Urinary bladder (tissue), 4 donors: Measurements from ENCODE around the gene NPDC1. TPM values are rescaled to one million over a fixed set of nuclear protein-coding genes. Genes with fewer than 3 reads are reported as not detected.

Experiments
- DNase-seq: peaks from one replicate; pipeline ENCODE4 v3.0.0-alpha.2; 2015; ENCODE audit errors: extremely low spot score
- H3K27ac ChIP-seq: one replicate; pipeline ENCODE4 v1.5.1; 2013; ENCODE audit warnings: low read depth, mild to moderate bottlenecking, moderate library complexity
- H3K36me3 ChIP-seq: one replicate; pipeline ENCODE4 v1.6.1; 2013; ENCODE audit warnings: mild to moderate bottlenecking, moderate library complexity; ENCODE audit not compliant: insufficient read depth
- H3K4me1 ChIP-seq: one replicate; pipeline ENCODE4 v1.6.1; 2013; ENCODE audit warnings: mild to moderate bottlenecking, moderate library complexity; ENCODE audit not compliant: insufficient read depth
- H3K4me3 ChIP-seq: one replicate; pipeline ENCODE4 v1.5.1; 2013; ENCODE audit warnings: low read depth, low read length
- WGBS: extraction: QIAGEN DNeasy Blood & Tissue Kit; methylation state at CpG from one replicate; pipeline ENCODE4 v1.1.7; 2013; 5-methylcytosine and 5-hydroxymethylcytosine counted together
- polyA plus RNA-seq: library from polyadenylated mRNA; stranded (reverse); fragments of 200-250 nt; gene quantifications from one replicate; pipeline ENCODE4 v1.2.3, GENCODE V29; 2013
- total RNA-seq: library from RNA; depleted of rRNA; stranded (reverse); fragments of >200 nt; gene quantifications from one replicate; pipeline ENCODE4 v1.2.3, GENCODE V29; 2014
- donor health status: healthy with polysubstance abuse.
- donor health status: healthy.

The NPDC1 gene
- total and polyA plus RNA-seq, 2 donors = 17.9 to 120 TPM

DNA sequence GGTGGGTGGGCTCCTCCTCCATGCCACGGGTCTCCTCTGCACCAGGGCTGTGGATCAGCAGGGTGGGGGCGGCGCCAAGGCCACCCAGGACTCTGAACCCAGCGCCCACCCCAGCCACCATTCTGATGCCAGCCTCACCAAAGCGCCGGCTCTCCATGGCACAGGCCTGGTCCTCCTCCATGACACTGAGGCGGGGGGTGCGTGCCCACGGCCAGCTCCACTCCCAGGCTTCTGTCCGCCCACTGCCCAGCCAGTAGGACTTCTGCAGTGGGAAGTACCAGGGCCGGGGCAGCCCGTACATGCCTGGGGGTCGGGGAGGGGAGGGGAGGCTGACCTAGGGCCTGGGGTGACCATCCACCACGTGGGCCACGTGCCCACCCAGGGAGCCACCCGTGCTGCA lies 29.5 kb downstream of the NPDC1 start:
- no peak for DNase-seq
- WGBS = 96% methylated on average over 16 of the region's 16 CpGs
- Histone ChIP-seq H3K4me1 (no peaks in the 10 kb centered on the region), H3K27ac (no peak overlapping the region), H3K4me3 (no peak overlapping the region), H3K36me3 (peaks cover 2% of the 10 kb centered on the region)

GRCh38 chr9:137015976-137016375 lies 30.0 kb downstream of the NPDC1 start:
- Histone ChIP-seq H3K4me3 (no peak overlapping the region), H3K27ac (no peak overlapping the region), H3K36me3 (peaks cover 2% of the 10 kb centered on the region), H3K4me1 (no peaks in the 10 kb centered on the region)
- WGBS = 96% methylated on average over 21 of the region's 21 CpGs
- no peak for DNase-seq

- H3K4me1 ChIP-seq = no peaks in the 10 kb centered on the region
- H3K36me3 ChIP-seq = peaks cover 2% of the 10 kb centered on the region
- DNase-seq = no peak
- 96% methylated on average over 25 of the region's 25 CpGs for WGBS
- H3K4me3 ChIP-seq = no peak overlapping the region
- H3K27ac ChIP-seq = no peak overlapping the region
Measured at GRCh38 chr9:137015540-137015930, 30.4 kb downstream of the NPDC1 start.

DNA sequence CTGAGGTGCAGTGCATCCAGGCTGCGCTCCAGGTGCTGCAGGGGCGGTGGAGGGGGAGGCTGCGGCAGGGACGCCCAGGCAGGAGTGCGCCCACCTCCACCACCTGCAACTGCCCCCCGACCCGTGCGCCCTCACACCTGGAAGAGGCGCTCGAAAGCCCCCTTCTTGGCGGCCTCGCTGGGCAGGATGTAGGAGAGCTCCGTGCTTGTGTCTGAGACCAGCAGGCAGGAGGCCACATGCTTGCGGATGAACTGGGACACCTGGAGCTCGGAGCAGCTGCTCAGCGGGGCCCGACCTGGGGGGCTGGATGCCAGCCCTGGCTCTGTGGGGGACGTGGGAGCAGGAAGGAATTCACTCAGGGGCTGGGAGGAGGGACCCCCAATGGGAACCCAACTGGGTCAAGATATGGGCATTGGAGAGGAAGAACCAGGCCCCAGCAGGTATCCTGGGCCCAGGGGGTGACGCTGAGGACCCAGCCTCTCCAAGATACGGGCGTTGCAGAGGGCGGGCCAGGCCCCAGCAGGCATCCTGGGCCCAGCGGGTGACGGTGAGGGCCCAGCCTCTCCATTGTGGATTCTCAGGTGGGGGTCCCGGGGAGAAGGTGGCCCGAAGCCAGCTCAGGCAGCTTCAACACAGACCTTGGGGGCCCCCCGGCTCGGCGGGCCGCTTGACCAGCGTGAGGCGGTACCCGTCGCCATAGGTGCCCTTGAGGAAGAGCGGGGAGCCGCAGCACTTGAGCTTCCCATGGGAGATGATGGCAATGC lies 31.0 kb downstream of the NPDC1 start:
- Histone ChIP-seq H3K4me1 (no peaks in the 10 kb centered on the region), H3K27ac (no peak overlapping the region), H3K4me3 (no peak overlapping the region), H3K36me3 (peaks cover 2% of the 10 kb centered on the region)
- no peak for DNase-seq
- WGBS = 95% methylated on average over 36 of the region's 36 CpGs

DNA sequence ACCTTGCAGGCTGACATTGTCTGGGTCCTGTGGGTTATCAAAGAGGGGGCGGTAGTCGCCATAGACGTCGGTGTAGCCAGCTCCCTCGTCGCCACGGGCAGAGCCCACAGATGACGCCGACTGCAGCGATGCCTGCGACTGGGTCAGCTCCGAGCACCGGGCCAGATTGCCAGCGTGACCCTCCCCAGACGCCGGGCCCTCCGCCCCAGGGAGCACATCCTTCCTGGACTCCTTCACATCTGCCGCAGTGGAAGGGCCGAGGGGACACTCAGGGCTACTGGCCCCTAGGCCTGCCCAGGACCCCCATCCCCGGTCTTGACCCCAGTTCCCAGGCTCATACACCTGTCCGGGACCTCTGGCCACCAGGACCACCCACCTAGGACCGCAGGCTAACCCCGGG lies 31.8 kb downstream of the NPDC1 start:
- H3K4me1 ChIP-seq = no peaks in the 10 kb centered on the region
- no peak for DNase-seq
- 95% methylated on average over 23 of the region's 23 CpGs for WGBS
- H3K36me3 ChIP-seq = peaks cover 2% of the 10 kb centered on the region
- H3K27ac ChIP-seq = no peak overlapping the region
- no peak overlapping the region for H3K4me3 ChIP-seq

DNA sequence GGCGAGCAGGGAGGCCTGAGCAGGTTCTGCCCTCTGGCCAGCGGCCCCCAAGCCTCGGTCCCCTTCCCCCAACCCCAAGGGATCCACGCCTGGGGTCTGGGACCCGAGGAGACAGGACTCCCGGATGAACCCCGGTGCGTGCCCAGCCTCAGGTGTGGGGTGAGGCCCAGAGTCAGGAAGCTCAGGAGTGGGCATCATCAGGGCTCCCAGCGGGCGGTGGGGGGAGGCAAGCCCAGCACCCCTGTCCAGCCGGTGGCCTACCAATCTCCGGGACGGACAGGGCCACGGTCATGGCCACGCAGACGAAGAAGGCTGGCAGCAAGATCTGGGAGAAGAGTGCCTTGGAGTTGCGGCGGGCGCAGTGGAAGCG lies 32.4 kb downstream of the NPDC1 start:
- Histone ChIP-seq H3K4me3 (no peak overlapping the region), H3K4me1 (no peaks in the 10 kb centered on the region), H3K27ac (no peak overlapping the region), H3K36me3 (peaks cover 2% of the 10 kb centered on the region)
- no peak for DNase-seq
- WGBS = 95% methylated on average over 20 of the region's 20 CpGs

- Histone ChIP-seq H3K4me3 (no peak overlapping the region), H3K36me3 (peaks cover 2% of the 10 kb centered on the region), H3K27ac (no peak overlapping the region), H3K4me1 (no peaks in the 10 kb centered on the region)
- DNase-seq = no peak
- 82% methylated on average over 67 of the region's 67 CpGs for WGBS
Measured at GRCh38 chr9:137012694-137013570, 33.0 kb downstream of the NPDC1 start.

DNA sequence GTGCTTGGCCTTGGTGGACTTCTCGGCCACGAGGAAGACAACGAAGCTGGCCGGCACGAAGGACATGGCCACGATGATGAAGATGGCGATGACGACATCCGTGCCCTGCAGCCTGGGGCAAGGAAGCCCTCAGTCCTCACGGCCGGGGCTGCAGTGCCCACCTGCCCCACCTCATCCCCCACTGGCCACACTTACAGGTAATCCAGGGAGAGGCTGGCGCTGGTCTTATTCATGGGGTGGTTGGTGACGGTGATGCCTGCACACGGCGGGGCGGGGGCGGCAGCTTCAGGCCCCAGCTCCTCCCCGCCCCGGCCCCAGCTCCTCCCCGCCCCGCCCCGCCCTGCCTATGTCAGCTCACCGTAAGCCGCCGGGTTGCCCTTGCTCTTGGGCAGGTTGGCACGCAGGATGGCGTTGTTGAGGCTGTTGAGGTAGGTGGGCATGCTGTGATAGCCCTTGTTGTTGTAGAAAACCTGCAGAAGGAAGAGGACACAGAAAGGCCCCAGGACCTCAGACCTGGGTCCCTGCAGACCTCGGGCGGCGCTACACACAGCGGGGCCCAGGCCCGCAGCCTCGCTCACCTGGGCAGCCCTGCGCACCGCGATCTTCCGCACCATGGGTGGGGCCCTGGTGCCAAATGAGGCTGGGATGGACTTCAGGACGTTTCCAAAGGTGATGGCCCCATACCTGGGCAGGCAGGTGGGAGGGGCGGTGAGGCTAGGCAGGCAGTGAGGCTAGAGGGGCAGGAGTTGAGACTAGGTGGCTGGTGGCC lies 33.9 kb downstream of the NPDC1 start:
- Histone ChIP-seq H3K36me3 (peaks cover 2% of the 10 kb centered on the region), H3K27ac (no peak overlapping the region), H3K4me3 (no peak overlapping the region), H3K4me1 (no peaks in the 10 kb centered on the region)
- WGBS = 92% methylated on average over 39 of the region's 39 CpGs
- no peak for DNase-seq

GRCh38 chr9:137011156-137011555 lies 34.8 kb downstream of the NPDC1 start:
- H3K36me3 ChIP-seq = peaks cover 2% of the 10 kb centered on the region
- WGBS = 96% methylated on average over 24 of the region's 24 CpGs
- no peaks in the 10 kb centered on the region for H3K4me1 ChIP-seq
- no peak overlapping the region for H3K27ac ChIP-seq
- DNase-seq = no peak
- H3K4me3 ChIP-seq = no peak overlapping the region

DNA sequence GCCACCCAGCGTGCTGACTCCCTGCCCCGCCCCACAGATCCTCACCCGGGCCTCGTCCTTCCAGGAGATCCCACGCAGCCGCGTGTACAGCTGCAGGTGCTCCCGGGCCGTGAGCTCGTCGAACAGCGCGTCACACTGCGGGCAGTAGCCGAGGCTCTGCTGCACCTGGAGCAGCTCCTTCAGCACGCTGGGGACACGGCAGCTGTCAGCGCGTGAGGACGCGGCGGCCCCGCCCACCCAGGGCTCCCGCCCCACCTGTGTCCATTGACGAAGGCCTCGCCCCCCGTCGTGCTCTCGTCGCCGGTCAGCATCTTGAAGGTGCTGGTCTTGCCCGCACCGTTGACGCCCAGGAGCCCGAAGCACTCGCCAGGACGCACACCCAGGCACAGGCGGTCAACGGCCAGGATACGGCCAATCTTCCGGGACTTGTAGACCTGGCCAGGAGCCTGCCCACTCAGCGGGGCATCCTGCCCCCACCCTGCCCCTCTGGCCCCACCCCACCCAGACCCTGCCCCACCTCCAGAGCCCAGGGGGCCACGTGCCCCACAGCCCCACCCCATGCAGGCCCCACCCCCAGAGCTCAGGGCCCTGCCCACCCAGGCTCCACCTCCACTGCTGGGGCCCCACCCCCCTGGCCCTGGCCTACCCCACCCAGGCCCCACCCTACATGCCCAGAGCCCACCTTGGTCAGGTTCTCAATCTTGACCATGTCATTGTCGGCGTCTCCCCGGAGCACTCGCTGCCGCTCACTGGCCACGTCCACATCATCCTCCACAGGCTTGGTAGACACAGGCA lies 35.8 kb downstream of the NPDC1 start:
- H3K27ac ChIP-seq = no peak overlapping the region
- no peaks in the 10 kb centered on the region for H3K4me1 ChIP-seq
- H3K4me3 ChIP-seq = no peak overlapping the region
- peaks cover 2% of the 10 kb centered on the region for H3K36me3 ChIP-seq
- 96% methylated on average over 49 of the region's 49 CpGs for WGBS
- DNase-seq = no peak

- DNase-seq = no peak
- WGBS = 92% methylated on average over 18 of the region's 18 CpGs
- Histone ChIP-seq H3K27ac (no peak overlapping the region), H3K36me3 (no peaks in the 10 kb centered on the region), H3K4me1 (no peaks in the 10 kb centered on the region), H3K4me3 (no peak overlapping the region)
Measured at GRCh38 chr9:137009217-137009616, 36.8 kb downstream of the NPDC1 start.

DNA sequence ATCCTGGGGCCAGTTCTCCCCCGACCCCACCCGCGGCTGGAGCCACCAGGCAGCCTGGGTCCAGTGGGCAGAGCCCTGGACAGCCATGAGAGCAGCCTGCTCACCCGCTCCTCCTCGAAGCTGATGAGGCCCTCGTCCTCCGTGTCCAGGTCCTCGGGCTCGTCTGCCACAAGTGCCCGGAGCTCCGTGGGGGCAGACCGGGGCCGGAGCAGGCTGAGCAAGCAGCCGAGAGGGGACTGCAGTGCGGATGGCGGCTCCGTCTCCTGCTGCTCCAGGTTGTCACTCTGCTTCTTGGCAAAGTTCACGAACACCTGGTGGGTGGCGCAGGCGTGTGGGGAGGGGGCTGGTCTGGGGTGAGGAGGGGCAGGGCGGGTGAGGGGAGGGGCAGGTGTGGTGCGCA lies 37.7 kb downstream of the NPDC1 start:
- H3K36me3 ChIP-seq = no peaks in the 10 kb centered on the region
- H3K4me3 ChIP-seq = no peak overlapping the region
- H3K4me1 ChIP-seq = no peaks in the 10 kb centered on the region
- 83% methylated on average over 22 of the region's 22 CpGs for WGBS
- no peak overlapping the region for H3K27ac ChIP-seq
- DNase-seq = no peak

DNA sequence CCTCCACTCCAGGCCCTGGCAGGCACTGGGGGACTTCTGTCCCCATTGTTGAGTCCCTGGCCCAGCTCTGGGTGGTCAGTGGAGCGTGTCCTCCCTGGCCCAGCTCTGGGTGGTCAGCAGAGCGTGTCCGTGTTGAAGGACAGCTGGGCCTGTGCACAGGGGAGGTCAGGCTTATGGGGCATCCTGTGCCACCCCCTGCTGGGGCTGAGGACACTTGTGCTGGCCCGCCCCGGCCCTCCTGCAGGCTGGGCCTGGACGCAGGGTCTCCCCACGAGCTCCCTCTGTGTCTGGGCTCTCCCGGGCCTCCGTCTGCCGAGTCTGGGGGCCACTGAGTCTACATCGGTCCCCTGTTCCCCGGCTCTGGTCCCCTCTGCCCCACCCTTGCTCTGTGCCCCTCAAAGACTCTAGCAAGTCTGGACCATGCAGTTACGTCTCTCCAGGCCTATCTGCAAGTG lies 38.1 kb downstream of the NPDC1 start:
- Histone ChIP-seq H3K27ac (no peak overlapping the region), H3K36me3 (no peaks in the 10 kb centered on the region), H3K4me1 (no peaks in the 10 kb centered on the region), H3K4me3 (no peak overlapping the region)
- 91% methylated on average over 13 of the region's 13 CpGs for WGBS
- DNase-seq = no peak
